ENCODE results near the gene ANKRD24. TPM values are rescaled to one million over a fixed set of nuclear protein-coding genes. Genes with fewer than 3 reads are reported as not detected.

The ANKRD24 gene
- total and polyA plus RNA-seq, 8 donors, result 0.29 to 6.1 (median 2.3) TPM; not detected in 1

DNA sequence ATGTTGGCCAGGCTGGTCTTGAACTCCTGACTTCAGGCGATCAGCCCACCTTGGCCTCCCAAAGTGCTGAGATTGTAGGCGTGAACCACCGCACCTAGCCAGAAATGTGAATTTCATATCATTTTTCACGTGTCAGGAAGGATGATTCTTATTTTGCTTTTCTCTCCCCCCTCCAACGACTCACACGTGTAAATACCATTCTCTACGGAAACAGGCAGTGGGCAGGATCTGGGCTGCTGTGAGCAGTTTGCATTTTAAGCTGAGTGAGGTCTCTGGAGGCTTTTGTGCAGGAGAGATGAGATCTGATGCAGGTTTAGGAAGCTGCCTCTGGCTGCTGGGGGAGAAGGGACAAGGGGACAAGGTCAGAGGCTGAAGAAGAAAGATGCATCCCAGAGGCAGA lies 11.9 kb downstream of the ANKRD24 start:
- Histone ChIP-seq H3K9me3 (no peaks in the 10 kb centered on the region), H3K27me3 (peaks cover 14 to 93% (median 49%) of the 10 kb centered on the region in 3 donors), H3K36me3 (no peaks in the 10 kb centered on the region), H3K4me1 (peaks cover 5 to 11% (median 9%) of the 10 kb centered on the region in 4 donors), H3K27ac (no peak overlapping the region), H3K4me3 (no peak overlapping the region)
- intact Hi-C loops (cut with DNase I; ENCODE audit: low total_unique reads), result no loop called here
- no peak for DNase-seq
- TF ChIP-seq EP300 (IDR thresholded peaks at IDR 0.05) (no peak), POLR2AphosphoS5 (IDR thresholded peaks at IDR 0.05) (no peak), CTCF (IDR thresholded peaks at IDR 0.05) (no peak), POLR2A (IDR thresholded peaks at IDR 0.05) (no peak)
- 49 to 53% (median 53%) methylated on average over 7 of the region's 7 CpGs for WGBS, 5 donors

GRCh38 chr19:4196009-4196408 lies 13.5 kb downstream of the ANKRD24 start:
- Histone ChIP-seq H3K36me3 (no peaks in the 10 kb centered on the region), H3K27ac (no peak overlapping the region), H3K27me3 (peaks cover 14 to 88% (median 53%) of the 10 kb centered on the region in 3 donors), H3K9me3 (no peaks in the 10 kb centered on the region), H3K4me1 (peaks cover 5 to 11% (median 9%) of the 10 kb centered on the region in 4 donors), H3K4me3 (no peak overlapping the region)
- TF ChIP-seq CTCF (IDR thresholded peaks at IDR 0.05), result no peak
- TF ChIP-seq POLR2AphosphoS5 (IDR thresholded peaks at IDR 0.05), result no peak
- no peak for TF ChIP-seq POLR2A (IDR thresholded peaks at IDR 0.05)
- TF ChIP-seq EP300 (IDR thresholded peaks at IDR 0.05), result no peak
- DNase-seq, result no peak
- WGBS, 5 donors, result 77 to 87% (median 81%) methylated on average over 8 of the region's 8 CpGs
- intact Hi-C loops (cut with DNase I; ENCODE audit: low total_unique reads), result no loop called here

GRCh38 chr19:4196587-4197148 lies 14.2 kb downstream of the ANKRD24 start:
- no peak for TF ChIP-seq CTCF (IDR thresholded peaks at IDR 0.05)
- no peak for TF ChIP-seq EP300 (IDR thresholded peaks at IDR 0.05)
- no peak for TF ChIP-seq POLR2A (IDR thresholded peaks at IDR 0.05)
- TF ChIP-seq POLR2AphosphoS5 (IDR thresholded peaks at IDR 0.05), result no peak
- intact Hi-C loops (cut with DNase I; ENCODE audit: low total_unique reads), result no loop called here
- H3K9me3 ChIP-seq, result no peaks in the 10 kb centered on the region
- 86 to 90% (median 89%) methylated on average over 22 of the region's 22 CpGs for WGBS, 5 donors
- no peak for DNase-seq
- H3K36me3 ChIP-seq, result no peaks in the 10 kb centered on the region
- H3K4me3 ChIP-seq, result no peak overlapping the region
- H3K4me1 ChIP-seq, result peaks cover 5 to 11% (median 9%) of the 10 kb centered on the region in 4 donors
- peaks cover 14 to 85% (median 53%) of the 10 kb centered on the region in 3 donors for H3K27me3 ChIP-seq
- no peak overlapping the region for H3K27ac ChIP-seq

DNA sequence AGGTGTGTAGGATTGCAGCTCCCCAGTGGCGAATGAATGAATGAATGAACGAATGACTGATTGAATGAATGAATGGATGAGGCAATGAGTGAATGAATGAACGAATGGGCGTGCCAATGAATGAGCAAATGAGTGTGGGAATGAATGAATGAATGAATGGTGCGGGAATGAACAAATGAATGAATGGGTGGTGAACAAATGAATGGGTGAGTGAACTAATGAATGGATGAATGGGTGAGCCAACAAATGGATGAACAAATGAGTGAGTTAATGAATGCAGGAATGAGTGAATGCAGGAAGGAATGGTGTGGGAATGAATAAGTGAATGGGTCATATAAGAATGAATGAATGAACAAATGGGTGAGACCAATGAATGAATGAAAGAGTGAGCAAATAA lies 14.7 kb downstream of the ANKRD24 start:
- no peaks in the 10 kb centered on the region for H3K36me3 ChIP-seq
- H3K9me3 ChIP-seq, result no peaks in the 10 kb centered on the region
- H3K4me1 ChIP-seq, result peaks cover 5 to 11% (median 9%) of the 10 kb centered on the region in 4 donors
- TF ChIP-seq EP300 (IDR thresholded peaks at IDR 0.05) (no peak), POLR2AphosphoS5 (IDR thresholded peaks at IDR 0.05) (no peak), POLR2A (IDR thresholded peaks at IDR 0.05) (no peak), CTCF (IDR thresholded peaks at IDR 0.05) (no peak)
- WGBS, 5 donors, result 79 to 86% (median 84%) methylated on average over 5 of the region's 5 CpGs
- no peak overlapping the region for H3K4me3 ChIP-seq
- intact Hi-C loops (cut with DNase I; ENCODE audit: low total_unique reads), result no loop called here
- H3K27ac ChIP-seq, result no peak overlapping the region
- no peak for DNase-seq
- peaks cover 14 to 80% (median 53%) of the 10 kb centered on the region in 3 donors for H3K27me3 ChIP-seq

All from stomach (tissue), 9 donors.